Thoracic aorta (tissue), 2 donors: ENCODE measurements around the gene CDH20. TPM values are rescaled to one million over a fixed set of nuclear protein-coding genes. Genes with fewer than 3 reads are reported as not detected.

ENCODE experiments used
- ATAC-seq: fragments of 150-250 bp; one replicate; pipeline ENCODE4 v1.8.0; 2017; ENCODE audit warnings: low read depth; ENCODE audit not compliant: insufficient number of reproducible peaks, low FRiP score
- DNase-seq: peaks from one replicate; pipeline ENCODE4 v3.0.0-alpha.2; 2020; ENCODE audit warnings: low spot score
- H3K27ac ChIP-seq, 2 donors: fragments of 200-600 bp; sonication (generic); 1 replicate in 1 of 2; 2 replicates in 1 of 2; pipeline ENCODE4 v1.5.1; 2016; ENCODE audit warnings: mild to moderate bottlenecking in 2 of 2, moderate library complexity in 2 of 2
- H3K27me3 ChIP-seq: fragments of 200-600 bp; sonication (generic); replicated peaks from 2 replicates; pipeline ENCODE4 v1.6.0; 2016; ENCODE audit warnings: mild to moderate bottlenecking; ENCODE audit not compliant: insufficient read depth
- H3K36me3 ChIP-seq: fragments of 200-600 bp; sonication (generic); one replicate; pipeline ENCODE4 v1.5.1; 2016
- H3K4me1 ChIP-seq, 2 donors: fragments of 200-600 bp; sonication (generic); 1 replicate in 1 of 2; 2 replicates in 1 of 2; pipeline versions ENCODE4 v1.5.1 to v1.6.0; 2016; ENCODE audit warnings: low read depth in 2 of 2, mild to moderate bottlenecking in 1 of 2; ENCODE audit not compliant: control insufficient read depth in 1 of 2
- H3K4me3 ChIP-seq: fragments of 200-600 bp; sonication (generic); 2 replicates; pipeline ENCODE4 v1.5.1; 2016; ENCODE audit warnings: mild to moderate bottlenecking
- H3K9me3 ChIP-seq: fragments of 200-600 bp; sonication (generic); 2 replicates; pipeline ENCODE4 v1.5.1; 2016
- total RNA-seq, 2 donors: library from RNA; depleted of rRNA; stranded (reverse); fragments of >200 nt; gene quantifications; one replicate each; pipeline versions ENCODE4 v1.1.0 to v1.2.3, GENCODE V29; 2016
- TF ChIP-seq, protein P1 (sequence below): fragments of 200-600 bp; sonication (generic); IDR thresholded peaks from one replicate; pipeline ENCODE4 v1.5.1; 2019; ENCODE audit warnings: antibody characterized with exemption

The CDH20 gene
- total RNA-seq, 2 donors from 2014 or later, result 0.54 TPM; not detected in 1

DNA sequence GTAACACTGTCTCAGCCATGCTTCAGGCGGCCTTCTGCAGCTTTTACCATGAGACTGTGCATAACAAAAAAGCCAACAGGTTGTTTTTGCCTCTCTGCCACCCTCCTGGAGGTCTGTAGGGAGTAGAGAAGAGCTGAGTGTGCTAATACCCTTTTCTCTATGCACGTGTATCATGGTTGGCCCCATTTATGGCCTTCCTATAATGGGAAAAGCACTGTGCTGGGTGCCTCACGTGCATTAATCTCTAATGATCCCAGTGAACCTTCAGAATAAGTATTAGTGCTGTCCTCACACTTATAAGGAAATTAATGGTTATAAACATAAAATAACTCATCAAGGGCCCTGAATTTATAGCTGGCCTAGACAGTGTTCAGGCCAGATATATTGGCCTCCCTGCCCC lies 164.2 kb downstream of the CDH20 start:
- no peaks in the 10 kb centered on the region for H3K36me3 ChIP-seq
- no peak for DNase-seq
- no peak overlapping the region for H3K4me3 ChIP-seq
- H3K27ac ChIP-seq, result no peak overlapping the region
- H3K9me3 ChIP-seq, result no peaks in the 10 kb centered on the region
- no peaks in the 10 kb centered on the region for H3K4me1 ChIP-seq
- TF ChIP-seq, protein P1, sequence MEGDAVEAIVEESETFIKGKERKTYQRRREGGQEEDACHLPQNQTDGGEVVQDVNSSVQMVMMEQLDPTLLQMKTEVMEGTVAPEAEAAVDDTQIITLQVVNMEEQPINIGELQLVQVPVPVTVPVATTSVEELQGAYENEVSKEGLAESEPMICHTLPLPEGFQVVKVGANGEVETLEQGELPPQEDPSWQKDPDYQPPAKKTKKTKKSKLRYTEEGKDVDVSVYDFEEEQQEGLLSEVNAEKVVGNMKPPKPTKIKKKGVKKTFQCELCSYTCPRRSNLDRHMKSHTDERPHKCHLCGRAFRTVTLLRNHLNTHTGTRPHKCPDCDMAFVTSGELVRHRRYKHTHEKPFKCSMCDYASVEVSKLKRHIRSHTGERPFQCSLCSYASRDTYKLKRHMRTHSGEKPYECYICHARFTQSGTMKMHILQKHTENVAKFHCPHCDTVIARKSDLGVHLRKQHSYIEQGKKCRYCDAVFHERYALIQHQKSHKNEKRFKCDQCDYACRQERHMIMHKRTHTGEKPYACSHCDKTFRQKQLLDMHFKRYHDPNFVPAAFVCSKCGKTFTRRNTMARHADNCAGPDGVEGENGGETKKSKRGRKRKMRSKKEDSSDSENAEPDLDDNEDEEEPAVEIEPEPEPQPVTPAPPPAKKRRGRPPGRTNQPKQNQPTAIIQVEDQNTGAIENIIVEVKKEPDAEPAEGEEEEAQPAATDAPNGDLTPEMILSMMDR, result no peak
- no peaks in the 10 kb centered on the region for H3K27me3 ChIP-seq
- ATAC-seq, result no peak

DNA sequence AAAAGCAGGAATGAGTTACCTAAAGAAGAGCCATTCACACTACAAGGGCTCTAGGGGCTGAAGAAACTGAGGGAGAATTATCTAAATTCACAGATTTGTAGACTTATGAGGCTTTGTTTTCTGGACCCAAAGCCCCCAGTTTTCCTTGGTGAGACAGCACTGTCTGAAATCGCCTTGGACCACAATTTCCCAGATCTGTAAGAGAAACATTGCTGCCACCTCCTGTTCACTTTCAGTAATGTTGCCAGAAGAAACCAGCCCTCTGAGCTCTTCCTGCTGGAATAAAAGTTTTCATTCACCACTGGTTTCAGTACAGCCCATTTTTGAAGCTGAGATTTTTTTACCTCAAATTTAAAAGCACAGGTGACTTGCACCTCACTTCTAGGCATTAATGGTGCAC lies 169.2 kb downstream of the CDH20 start:
- Histone ChIP-seq H3K27ac (no peak overlapping the region), H3K9me3 (no peaks in the 10 kb centered on the region), H3K36me3 (no peaks in the 10 kb centered on the region), H3K4me3 (no peak overlapping the region), H3K4me1 (no peaks in the 10 kb centered on the region), H3K27me3 (no peaks in the 10 kb centered on the region)
- TF ChIP-seq, protein P1, result peak; percentile 68
- ATAC-seq (peak; percentile 43), DNase-seq (no peak)

DNA sequence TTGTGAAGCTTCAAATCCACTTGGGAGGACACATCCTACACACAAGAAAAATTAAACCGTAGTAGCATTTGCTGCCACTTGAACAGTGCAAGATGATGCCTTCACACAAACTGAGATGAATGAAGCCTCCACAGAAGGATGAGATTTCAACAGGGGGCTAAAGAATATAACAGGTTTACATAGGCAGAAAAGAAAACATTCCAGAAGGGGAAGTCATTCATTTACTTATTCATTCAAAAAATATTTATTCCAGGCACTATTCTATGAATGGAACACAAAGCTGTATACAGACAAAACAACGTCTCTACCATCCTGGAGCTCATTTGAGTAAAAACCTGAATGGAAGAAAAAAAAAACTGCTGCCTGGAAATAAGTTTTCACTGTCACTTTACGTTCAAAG lies 170.5 kb downstream of the CDH20 start:
- no peak overlapping the region for H3K27ac ChIP-seq
- no peak overlapping the region for H3K4me3 ChIP-seq
- no peak for ATAC-seq

DNA sequence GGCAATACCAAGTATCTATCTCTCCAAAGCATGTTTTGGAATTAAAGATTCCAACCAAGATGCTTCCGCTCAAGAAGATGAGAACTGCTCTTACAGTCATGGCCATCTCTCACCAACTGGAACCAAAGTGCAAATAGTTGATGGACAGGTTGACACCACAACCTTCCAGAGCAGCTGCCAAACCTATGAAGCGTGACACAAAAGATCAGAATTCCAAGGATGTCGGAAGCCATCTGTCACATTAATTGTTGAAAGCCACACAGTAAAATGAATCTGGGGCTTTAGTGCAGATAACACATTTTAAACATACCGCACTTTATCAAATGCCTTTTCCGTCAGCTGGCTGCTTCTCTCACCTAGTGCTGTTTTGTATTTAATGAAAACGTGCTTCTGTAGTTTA lies 195.7 kb downstream of the CDH20 start:
- H3K27me3 ChIP-seq, result no peaks in the 10 kb centered on the region
- no peaks in the 10 kb centered on the region for H3K4me1 ChIP-seq
- H3K27ac ChIP-seq, result no peak overlapping the region
- H3K36me3 ChIP-seq, result no peaks in the 10 kb centered on the region
- TF ChIP-seq, protein P1, result no peak
- DNase-seq (no peak), ATAC-seq (no peak)
- no peak overlapping the region for H3K4me3 ChIP-seq
- no peaks in the 10 kb centered on the region for H3K9me3 ChIP-seq

More for the DNA sequence above, 170.5 kb downstream of the CDH20 start:
- DNase-seq, result no peak
- Histone ChIP-seq H3K36me3 (no peaks in the 10 kb centered on the region), H3K4me1 (no peaks in the 10 kb centered on the region), H3K27me3 (no peaks in the 10 kb centered on the region), H3K9me3 (no peaks in the 10 kb centered on the region)
- TF ChIP-seq, protein P1, result no peak

DNA sequence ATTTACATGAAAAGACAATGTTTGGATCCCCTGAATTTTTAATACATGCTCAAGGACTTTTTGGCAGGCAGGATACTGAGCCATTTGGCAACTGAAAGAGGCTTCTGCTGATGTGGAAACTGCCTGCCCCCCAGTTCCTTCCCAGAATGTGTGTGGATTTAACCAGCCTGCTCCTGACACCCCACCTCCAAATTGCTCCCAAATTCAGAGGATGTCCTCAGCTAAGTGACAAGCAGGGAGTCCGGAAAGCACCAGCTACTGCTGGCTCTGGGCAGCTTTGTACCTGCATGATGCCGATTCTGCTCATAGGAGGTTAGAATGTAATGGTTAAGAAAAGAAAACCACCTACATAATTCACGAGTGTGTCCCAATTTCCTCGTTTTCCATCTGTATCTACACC lies 197.5 kb downstream of the CDH20 start:
- H3K27me3 ChIP-seq, result no peaks in the 10 kb centered on the region
- no peaks in the 10 kb centered on the region for H3K9me3 ChIP-seq
- ATAC-seq, result no peak
- no peak overlapping the region for H3K27ac ChIP-seq
- DNase-seq, result no peak
- TF ChIP-seq, protein P1, result no peak
- H3K4me3 ChIP-seq, result no peak overlapping the region
- no peaks in the 10 kb centered on the region for H3K36me3 ChIP-seq
- H3K4me1 ChIP-seq, result no peaks in the 10 kb centered on the region
